Adipose tissue (tissue), 3 donors: ENCODE data around the gene TYMP. TPM values are rescaled to one million over a fixed set of nuclear protein-coding genes. Genes with fewer than 3 reads are reported as not detected.
"Not testable (repeated sequence)": the region's sequence is repeated elsewhere in the genome, so short reads cannot be mapped to it uniquely, and the experiment has no call there.

ENCODE experiments used
- H3K27ac ChIP-seq: one replicate; pipeline ENCODE4 v1.5.1; 2013; ENCODE audit warnings: low read depth, low read length
- WGBS, 3 donors: extraction: QIAGEN DNeasy Blood & Tissue Kit; methylation state at CpG; one replicate each; pipeline ENCODE4 v1.1.7; 2013; 5-methylcytosine and 5-hydroxymethylcytosine counted together
- polyA plus RNA-seq, 3 donors: library from polyadenylated mRNA; stranded (reverse); fragments of 200-250 nt; gene quantifications; one replicate each; pipeline ENCODE4 v1.2.3, GENCODE V29; 2013
- donor health status: healthy with polysubstance abuse.
- donor health status: Bipolar disorder and iron deficiency.
- donor health status: healthy.

The TYMP gene
- polyA plus RNA-seq, 3 donors: 49.1 to 162 (median 75.1) TPM

DNA sequence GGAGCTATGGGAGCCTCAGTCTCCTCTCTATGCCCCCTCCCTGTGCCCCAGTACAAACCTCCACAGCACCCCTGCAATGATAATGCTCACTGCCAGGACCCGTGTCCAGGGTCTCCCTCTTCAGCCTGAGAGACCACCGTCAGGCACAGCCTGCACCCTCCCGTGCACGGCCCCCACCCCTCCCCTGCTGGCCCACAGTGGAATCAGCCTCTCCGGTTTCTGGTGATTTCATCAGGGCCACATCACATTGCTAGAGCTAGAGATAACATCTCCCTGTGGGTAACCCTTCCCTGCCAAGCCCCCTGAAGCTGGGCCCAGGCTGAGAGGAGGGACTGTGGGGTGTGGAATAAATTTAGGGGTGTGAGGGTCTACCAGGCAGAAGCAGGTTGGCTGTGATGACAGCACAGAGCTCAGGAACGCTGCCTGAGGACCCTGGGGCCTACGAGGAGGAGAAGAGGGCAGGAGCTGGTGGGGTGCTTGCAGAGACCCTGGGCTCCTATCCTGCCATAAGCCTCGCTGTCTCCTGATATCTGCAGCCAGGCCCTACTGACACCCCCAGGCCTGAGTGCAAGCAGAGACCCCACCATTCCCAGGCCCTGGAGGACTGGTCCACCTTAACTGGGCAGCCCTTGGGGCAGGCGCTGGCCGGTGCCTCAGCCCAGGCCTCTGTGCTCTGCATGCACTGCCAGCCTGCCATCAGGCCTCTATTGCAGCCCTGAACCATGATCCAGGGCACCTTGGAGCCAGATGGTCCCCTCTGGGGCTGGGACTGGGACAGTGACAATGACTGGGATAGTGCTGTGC, 15.9 kb upstream of the TYMP start, which contains the start of gene KLHDC7B:
Gene KLHDC7B (plus strand): TSS at position 378 of the 804 bp plus-strand sequence. CDS start 345 bp downstream, at position 723.
- WGBS, 3 donors: 62 to 71% (median 64%) methylated on average over 9 to 10 of the region's 10 CpGs
- no peak within 1 kb of the TSS for H3K27ac ChIP-seq

GRCh38 chr22:50544746-50545253, 15.0 kb upstream of the TYMP start:
- 61 to 77% (median 72%) methylated on average over 5 of the region's 5 CpGs for WGBS, 3 donors

DNA sequence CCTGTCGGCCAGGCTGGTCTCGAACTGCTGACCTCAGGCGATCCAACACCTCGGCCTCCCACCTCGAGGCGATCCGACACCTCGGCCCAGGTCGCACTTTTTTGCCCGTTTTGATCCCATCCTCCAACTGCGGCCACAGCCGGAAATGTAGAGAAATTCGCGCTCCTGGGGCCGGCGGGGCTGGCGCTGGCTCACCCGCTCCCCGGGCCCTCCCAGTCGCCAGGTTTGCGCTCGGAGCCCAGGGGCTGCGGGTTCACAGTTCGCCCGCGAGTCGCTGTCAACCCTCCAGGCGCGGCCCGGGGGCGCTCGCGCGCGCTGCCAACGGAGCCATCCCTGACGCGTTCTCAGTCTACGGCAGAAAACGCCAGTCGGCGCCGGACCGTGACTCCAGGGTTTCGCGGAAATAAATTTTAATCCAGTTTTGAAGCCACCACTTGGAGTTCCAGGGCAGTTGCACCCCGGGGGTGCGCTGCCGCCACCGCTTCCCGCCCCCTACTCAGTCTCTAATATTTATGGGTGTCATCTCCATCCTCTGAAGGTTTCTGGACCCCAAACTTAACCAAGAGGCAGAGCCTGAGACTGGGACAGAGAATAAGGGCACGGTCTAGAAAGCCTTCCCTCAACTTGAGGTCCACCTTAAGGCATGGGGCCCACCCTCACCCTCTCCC, 14.4 kb upstream of the TYMP start:
- WGBS, 3 donors: 3 to 7% (median 6%) methylated on average over 52 of the region's 52 CpGs
- H3K27ac ChIP-seq: no peak overlapping the region

More at GRCh38 chr22:50544746-50545253, 15.0 kb upstream of the TYMP start:
- no peak overlapping the region for H3K27ac ChIP-seq

DNA sequence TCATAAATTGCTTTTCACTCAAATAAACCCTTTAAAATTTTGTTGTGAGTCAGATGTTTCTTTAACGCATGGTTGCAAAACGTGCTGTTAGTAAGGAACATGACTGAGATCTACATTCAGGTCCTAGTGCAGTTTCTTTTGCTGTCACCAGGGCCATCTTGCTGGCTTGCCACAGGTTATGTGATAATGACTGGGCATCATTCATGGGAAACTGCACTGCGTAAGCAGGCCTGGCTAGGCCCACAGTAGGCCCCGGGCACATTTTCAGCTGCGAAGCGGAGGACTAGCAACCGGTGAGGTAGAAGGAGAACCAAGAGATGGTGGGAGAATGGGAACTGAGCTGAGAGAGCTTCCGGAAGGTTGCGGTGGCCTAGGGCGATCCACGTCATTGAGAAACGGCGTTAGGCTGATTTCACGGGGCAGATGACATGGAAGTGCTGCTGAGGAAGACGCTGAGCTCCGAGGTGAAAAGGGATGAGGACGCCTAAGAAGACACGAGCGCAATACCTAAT, 12.7 kb upstream of the TYMP start:
- H3K27ac ChIP-seq: peak overlapping the region; percentile 17
- WGBS, 3 donors: 58 to 92% (median 67%) methylated on average over 19 of the region's 19 CpGs

GRCh38 chr22:50541667-50542026, 11.8 kb upstream of the TYMP start:
- H3K27ac ChIP-seq: peak overlapping the region; percentile 48
- 43 to 92% (median 51%) methylated on average over 5 of the region's 5 CpGs for WGBS, 3 donors

GRCh38 chr22:50540381-50540780, 10.6 kb upstream of the TYMP start:
- H3K27ac ChIP-seq: no peak overlapping the region
- 75 to 81% (median 80%) methylated on average over 10 of the region's 10 CpGs for WGBS, 3 donors

GRCh38 chr22:50537765-50538164, 8.0 kb upstream of the TYMP start:
- 81 to 84% (median 82%) methylated on average over 13 of the region's 13 CpGs for WGBS, 3 donors

DNA sequence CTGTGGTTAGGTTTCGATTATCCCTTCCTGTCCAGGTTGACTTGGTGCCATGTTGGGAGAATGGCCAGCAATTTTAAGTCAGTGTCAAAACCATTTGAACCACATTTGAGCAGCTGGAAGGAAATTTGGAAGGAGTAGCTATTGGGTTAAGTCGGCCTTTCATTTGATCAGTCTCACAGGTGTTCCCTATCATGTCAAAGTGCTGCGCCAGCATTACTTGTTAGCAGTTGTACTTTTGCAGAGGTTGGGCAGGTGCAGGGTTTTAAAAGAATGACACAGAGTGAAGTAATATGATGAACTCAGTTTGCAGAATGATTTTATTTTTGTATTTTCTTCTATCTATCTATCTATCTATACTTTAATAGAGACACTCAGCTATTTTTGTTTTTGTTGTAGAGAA, 6.4 kb upstream of the TYMP start:
- WGBS, 3 donors: 66 to 74% (median 73%) methylated on average over 3 of the region's 3 CpGs
- H3K27ac ChIP-seq: no peak overlapping the region

More at GRCh38 chr22:50537765-50538164, 8.0 kb upstream of the TYMP start:
- peak overlapping the region; percentile 93 for H3K27ac ChIP-seq

DNA sequence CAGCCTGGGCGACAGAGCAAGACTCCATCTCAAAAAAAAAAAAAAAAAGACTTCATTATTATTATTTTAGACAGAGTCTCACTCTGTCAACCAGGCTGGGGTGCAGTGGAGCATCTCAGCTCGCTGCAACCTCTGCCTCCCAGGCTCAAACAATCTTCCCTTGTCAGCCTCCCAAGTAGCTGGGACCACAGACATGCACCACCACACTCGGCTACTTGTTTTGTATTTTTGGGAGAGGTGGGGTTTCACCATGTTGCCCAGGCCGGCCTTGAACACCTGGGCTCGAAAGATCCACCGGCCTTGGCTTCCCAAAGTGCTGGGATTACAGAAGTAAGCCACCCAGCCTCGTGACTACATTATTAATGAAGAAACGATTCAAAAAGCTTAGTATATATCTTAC, 5.3 kb upstream of the TYMP start:
- 79 to 89% (median 87%) methylated on average over 7 of the region's 8 CpGs for WGBS, 3 donors
- H3K27ac ChIP-seq: no peak overlapping the region

DNA sequence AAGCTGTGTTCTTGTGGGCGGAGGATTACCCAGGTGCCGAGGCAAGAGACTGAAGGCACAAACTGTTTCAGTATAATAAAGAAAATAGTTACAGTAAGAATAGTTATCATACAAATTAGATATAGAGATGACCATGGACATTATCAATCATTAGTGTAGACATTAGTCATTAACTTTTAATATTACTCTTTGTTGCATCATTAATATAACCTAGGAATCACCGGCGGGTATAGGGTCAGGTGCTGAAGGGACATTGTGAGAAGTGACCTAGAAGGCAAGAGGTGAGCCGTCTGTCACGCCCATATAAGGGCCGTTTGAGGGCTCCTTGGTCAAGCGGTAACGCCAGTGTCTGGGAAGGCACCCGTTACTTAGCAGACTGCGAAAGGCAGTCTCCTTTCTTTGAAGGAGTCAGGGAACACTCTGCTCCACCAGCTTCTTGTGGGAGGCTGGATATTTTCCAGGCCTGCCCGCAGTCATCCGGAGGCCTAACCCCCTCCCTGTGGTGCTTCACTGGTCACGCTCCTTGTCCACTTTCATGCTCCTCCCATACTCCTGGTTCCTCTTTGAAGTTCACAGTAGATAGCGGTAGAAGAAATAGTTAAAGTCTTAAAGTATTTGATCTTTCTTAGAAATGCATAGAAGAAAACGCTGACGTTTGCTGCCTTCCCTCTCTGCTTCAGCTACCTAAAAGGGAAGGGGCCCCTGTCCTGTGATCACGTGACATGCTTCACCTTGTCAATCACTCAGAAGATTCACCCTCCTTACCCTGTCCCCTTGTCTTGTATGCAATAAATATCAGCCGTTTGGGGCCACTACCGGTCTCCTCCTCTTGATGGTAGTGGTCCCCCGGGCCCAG, 4.3 kb upstream of the TYMP start:
- not testable (repeated sequence) for H3K27ac ChIP-seq

DNA sequence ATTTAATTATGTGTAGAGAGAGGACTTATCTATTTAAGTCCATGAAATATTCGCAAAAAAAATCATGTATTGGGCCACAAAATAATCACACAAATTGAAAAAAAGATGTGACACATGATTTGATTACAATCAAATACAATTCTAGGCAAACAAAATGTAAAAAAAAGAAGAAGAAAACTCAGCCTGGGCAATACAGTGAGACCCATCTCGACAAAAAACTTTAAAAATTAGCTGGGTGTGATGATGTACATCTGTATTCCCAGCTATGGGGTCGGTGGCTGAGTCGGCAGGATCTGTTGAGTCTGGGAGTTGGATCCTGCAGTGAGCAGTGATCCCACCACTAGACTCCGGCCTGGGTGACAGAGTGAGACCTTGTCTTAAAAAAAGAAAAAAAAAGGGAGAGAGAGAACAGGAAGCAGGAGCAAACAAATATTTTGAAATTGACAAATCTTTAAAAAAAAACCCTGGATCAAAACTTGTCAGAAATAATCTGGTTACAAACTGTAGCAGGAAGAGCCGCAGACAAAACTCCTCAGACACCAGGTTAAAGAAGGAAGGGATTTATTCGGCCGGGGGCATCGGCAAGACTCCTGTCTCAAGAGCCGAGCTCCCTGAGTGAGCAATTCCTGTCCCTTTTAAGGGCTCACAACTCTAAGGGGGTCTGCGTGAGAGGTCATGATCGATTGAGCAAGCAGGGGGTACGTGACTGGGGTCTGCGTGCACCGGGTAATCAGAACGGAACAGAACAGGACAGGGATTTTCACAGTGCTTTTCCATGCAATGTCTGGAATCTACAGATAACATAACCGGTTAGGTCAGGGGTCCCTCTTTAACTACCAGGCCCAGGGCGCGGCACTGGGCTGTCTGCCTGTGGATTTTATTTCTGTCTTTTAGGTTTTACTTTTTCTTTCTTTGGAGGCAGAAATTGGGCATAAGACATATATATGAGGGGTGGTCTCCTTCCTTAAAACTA, 3.3 kb upstream of the TYMP start:
- peak overlapping the region; percentile 98 for H3K27ac ChIP-seq
- 65 to 84% (median 82%) methylated on average over 19 of the region's 19 CpGs for WGBS, 3 donors

More for the DNA sequence above, 4.3 kb upstream of the TYMP start:
- WGBS, 3 donors: 43 to 55% (median 44%) methylated on average over 21 of the region's 21 CpGs

DNA sequence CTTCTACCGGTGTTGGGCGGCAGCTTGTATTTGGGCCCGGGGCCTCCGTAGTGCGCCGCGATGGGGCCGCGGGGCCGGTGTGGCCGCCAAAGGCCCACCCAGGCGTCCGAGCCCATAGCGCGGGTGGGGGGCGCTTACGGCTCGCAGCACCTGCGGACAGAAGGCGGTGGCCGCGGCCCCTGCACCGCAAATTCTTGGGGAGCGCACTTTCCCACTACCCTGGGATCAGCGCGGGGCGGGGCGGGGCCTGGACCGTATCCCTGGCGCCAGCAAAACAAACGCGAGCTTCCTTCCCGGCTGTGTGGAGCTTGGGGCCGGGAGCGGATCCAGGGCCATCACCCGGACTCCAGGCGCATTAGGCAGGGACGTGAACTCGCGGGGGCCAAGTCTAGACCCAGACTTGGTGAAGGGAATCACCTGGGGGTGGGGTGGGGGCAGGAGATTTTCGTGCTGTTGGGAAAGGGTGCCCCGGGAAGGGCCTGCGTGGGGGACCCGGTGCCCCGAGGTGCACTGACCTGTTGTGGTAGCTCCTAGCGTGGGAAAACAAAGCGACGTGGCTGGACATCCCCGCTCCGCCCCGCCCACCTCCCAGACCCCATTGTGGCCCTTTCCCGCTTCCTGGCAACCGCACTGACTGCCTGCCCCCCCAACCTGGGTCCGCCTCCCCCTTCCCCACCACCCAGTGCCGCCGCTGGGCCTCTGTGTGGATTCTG, 2.3 kb upstream of the TYMP start:
- peak overlapping the region; percentile 98 for H3K27ac ChIP-seq
- 1 to 3% (median 2%) methylated on average over 51 to 56 of the region's 56 CpGs for WGBS, 3 donors

- WGBS, 3 donors: 0 to 1% (median 0%) methylated on average over 24 to 44 of the region's 44 CpGs
- H3K27ac ChIP-seq: peak overlapping the region; percentile 98
Measured at GRCh38 chr22:50531546-50531961, 1.7 kb upstream of the TYMP start.

DNA sequence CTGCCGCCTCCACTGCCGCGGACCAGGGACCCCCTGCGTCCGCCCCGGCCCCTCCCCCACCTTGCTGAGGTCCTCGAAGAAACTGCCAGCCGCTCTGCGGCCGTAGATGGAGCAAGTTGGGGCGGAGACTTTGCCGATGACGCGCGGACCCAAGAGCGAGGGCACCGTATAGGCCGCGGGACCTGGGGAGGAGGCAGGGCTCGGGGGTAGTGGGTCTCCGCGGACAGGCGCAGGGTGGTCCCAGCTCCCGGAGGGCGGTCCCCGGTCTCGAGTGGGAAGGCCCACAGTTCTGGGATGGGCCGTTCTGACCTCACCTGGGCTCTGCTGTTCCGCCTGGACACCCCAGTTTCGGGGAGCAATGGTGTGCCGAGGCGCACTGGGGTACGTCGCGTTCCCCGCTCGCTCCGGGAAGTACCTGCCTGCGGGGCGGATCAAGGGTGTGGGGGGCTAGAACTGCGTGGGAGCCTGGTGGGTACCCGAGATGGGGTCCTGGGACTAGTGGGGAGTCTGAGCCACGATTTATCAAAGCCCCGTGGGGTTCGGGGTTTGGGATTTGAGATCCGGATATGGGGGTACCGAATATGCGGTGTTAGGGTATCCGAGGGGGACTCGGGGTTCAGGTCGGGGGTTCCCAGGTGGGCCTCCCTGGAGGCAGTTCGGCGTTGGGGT, 1.2 kb upstream of the TYMP start:
- 1 to 5% (median 2%) methylated on average over 50 to 53 of the region's 53 CpGs for WGBS, 3 donors
- peak overlapping the region; percentile 98 for H3K27ac ChIP-seq

DNA sequence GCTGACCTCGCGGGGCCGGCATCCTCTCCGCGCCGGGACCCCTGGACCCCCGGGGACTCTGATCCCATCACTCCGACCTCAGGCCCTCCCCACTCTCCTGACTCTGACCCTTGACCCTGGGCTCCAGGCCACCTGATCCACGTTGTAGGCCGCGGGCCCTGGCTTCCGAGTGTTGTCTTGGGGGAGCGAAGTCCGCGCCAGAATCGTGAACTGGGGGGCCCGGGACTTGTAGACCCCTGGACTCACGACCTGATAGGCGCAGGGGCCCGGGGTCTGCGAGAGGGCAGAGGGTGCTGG, 716 bp upstream of the TYMP start:
- 1 to 3% (median 1%) methylated on average over 20 to 21 of the region's 21 CpGs for WGBS, 3 donors
- H3K27ac ChIP-seq: peak overlapping the region; percentile 98

- H3K27ac ChIP-seq: peak overlapping the region; percentile 53
- WGBS, 3 donors: 12 to 22% (median 16%) methylated on average over 49 to 50 of the region's 50 CpGs
Measured at GRCh38 chr22:50529416-50529896, 356 bp downstream of the TYMP start.
